ENCODE measurements around the gene MAP7. TPM values are rescaled to one million over a fixed set of nuclear protein-coding genes. Genes with fewer than 3 reads are reported as not detected.

The MAP7 gene
- total RNA-seq, 4 donors from 2014 or later, result 16.5 to 47.1 (median 38.8) TPM

DNA sequence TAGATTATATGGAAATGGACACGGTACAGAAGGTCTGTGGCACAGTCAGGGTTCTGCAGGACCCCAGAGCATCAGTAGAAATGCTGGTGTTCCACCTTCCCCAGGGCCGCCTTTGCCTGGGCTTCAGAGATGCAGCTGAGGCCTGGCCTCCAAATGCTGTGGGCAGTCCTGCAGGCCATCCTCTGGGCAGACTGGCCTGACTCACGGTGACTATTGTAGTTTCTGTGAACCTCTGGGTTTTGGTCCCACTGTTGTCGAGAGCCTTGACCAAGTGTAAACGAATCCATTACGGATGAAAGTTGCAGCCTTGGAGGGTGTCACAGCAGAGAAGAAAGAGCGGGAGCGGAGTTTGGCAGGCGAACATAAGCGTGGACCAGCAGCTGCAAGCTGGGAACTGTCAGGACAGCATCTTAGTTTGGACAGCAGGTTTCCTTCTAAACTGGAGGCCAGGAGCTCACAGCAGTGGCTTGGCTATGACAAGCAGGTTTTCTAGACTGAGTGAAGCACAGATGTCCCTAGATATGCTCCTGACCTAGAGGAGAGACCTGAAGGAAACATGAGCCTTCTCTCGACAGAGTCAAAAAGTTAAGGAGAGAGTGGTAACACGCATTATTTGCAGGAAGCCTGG, 214.4 kb downstream of the MAP7 start:
- DNase-seq, result no peak
- TF ChIP-seq, protein P1, sequence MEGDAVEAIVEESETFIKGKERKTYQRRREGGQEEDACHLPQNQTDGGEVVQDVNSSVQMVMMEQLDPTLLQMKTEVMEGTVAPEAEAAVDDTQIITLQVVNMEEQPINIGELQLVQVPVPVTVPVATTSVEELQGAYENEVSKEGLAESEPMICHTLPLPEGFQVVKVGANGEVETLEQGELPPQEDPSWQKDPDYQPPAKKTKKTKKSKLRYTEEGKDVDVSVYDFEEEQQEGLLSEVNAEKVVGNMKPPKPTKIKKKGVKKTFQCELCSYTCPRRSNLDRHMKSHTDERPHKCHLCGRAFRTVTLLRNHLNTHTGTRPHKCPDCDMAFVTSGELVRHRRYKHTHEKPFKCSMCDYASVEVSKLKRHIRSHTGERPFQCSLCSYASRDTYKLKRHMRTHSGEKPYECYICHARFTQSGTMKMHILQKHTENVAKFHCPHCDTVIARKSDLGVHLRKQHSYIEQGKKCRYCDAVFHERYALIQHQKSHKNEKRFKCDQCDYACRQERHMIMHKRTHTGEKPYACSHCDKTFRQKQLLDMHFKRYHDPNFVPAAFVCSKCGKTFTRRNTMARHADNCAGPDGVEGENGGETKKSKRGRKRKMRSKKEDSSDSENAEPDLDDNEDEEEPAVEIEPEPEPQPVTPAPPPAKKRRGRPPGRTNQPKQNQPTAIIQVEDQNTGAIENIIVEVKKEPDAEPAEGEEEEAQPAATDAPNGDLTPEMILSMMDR (IDR thresholded peaks at IDR 0.05), result no peak
- TF ChIP-seq POLR2A (IDR thresholded peaks at IDR 0.05), result no peak
- Histone ChIP-seq H3K4me3 (no peak overlapping the region), H3K36me3 (no peaks in the 10 kb centered on the region), H3K27ac (no peak overlapping the region), H3K27me3 (no peaks in the 10 kb centered on the region), H3K4me1 (no peaks in the 10 kb centered on the region), H3K9me3 (no peaks in the 10 kb centered on the region)

DNA sequence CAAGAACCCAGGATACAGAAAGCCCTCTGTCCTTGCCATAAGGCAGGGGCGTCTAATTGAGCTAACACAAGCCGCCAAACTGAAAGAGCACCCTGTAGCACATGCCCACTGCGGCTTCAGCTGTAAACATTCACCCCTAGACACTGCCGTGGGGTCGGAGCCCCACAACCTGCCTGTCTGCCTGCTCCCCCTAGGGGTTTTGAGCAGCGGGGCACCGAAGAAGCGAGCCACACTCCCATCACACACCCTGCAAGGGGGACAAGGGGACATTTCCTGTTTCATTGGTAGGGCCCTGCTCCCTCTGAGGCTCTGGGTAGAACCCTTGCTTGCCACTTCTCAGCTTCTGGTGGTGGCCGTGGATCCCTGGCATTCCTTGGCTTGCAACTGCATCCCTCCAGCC, 215.4 kb downstream of the MAP7 start:
- H3K4me1 ChIP-seq, result no peaks in the 10 kb centered on the region
- no peak overlapping the region for H3K4me3 ChIP-seq
- no peak overlapping the region for H3K27ac ChIP-seq
- no peaks in the 10 kb centered on the region for H3K36me3 ChIP-seq
- no peaks in the 10 kb centered on the region for H3K9me3 ChIP-seq
- TF ChIP-seq POLR2A (IDR thresholded peaks at IDR 0.05), result no peak
- TF ChIP-seq, protein P1 (IDR thresholded peaks at IDR 0.05), result no peak
- H3K27me3 ChIP-seq, result no peaks in the 10 kb centered on the region
- DNase-seq, result no peak

DNA sequence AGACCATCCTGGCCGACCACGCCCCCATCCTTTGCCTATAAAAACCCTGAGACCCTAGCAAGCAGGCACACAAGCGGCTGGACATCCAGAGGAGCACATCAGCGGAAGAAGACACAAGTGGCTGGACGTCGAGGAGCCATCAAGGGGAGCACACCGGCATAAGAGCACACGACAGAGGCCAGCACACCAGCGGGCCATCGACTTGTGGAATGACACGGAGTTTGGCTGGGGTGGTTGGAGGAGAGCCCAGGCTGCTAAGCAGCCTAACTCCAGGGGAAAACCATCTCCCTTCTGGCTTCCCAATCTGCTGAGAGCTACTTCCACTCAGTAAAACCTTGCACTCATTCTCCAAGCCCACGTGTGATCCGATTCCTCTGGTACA, 215.8 kb downstream of the MAP7 start:
- H3K4me1 ChIP-seq, result no peaks in the 10 kb centered on the region
- H3K9me3 ChIP-seq, result no peaks in the 10 kb centered on the region
- no peak overlapping the region for H3K4me3 ChIP-seq
- H3K27me3 ChIP-seq, result no peaks in the 10 kb centered on the region
- no peaks in the 10 kb centered on the region for H3K36me3 ChIP-seq
- no peak for TF ChIP-seq POLR2A (IDR thresholded peaks at IDR 0.05)
- TF ChIP-seq, protein P1 (IDR thresholded peaks at IDR 0.05), result no peak
- no peak for DNase-seq
- H3K27ac ChIP-seq, result no peak overlapping the region

DNA sequence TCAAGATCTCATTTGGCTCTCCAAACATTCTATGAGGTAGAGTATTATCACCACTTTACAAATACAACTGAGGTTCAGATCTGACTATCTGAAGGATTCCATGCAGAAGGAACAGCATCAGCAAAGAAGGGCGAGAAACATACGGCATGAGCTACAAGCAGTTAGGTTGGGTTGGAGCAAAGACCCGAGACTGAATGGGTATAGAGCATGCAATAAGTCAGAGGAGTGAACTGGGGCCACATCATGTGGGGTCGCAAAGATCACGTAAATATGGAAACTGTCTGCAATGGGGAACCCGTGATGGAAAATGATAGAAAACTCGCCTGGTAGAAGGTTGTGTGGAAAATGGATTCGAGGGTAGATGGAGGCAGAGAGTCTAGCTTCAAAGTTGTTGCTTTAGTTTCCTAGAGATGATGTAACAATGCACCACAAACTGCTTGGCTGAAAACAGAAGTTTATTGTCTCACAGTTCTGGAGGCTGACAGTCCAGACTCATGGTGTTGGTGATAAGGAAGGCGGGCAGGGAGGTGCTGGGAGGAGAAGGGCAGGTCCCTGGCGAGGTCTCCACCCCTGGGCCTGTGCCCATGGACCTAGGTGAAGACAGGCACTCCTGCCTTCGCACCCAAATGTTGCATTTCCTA, 216.3 kb downstream of the MAP7 start:
- no peaks in the 10 kb centered on the region for H3K4me1 ChIP-seq
- no peaks in the 10 kb centered on the region for H3K36me3 ChIP-seq
- no peaks in the 10 kb centered on the region for H3K27me3 ChIP-seq
- H3K27ac ChIP-seq, result no peak overlapping the region
- H3K9me3 ChIP-seq, result no peaks in the 10 kb centered on the region
- H3K4me3 ChIP-seq, result no peak overlapping the region
- no peak for DNase-seq
- no peak for TF ChIP-seq POLR2A (IDR thresholded peaks at IDR 0.05)
- TF ChIP-seq, protein P1 (IDR thresholded peaks at IDR 0.05), result no peak

DNA sequence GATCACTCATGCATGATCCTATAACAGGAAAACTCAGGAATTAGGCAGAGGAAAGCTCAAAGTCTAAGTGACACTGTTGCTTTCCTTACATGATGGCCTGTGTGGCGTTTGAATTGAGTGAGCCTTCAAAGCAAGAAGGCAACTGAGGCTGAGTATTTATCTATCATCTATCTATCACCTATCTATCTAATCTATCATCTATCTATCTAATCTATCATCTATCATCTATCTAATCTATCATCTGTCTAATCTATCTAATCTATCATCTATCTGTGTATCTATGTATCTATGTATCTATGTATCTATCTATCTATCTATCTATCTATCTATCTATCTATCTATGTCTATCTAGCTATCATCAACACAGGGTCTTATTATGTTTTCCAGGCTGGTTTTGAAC, 218.8 kb downstream of the MAP7 start:
- DNase-seq, result no peak
- TF ChIP-seq, protein P1 (IDR thresholded peaks at IDR 0.05), result no peak
- TF ChIP-seq POLR2A (IDR thresholded peaks at IDR 0.05), result no peak
- Histone ChIP-seq H3K27ac (no peak overlapping the region), H3K27me3 (no peaks in the 10 kb centered on the region), H3K4me3 (no peak overlapping the region), H3K4me1 (no peaks in the 10 kb centered on the region), H3K9me3 (no peaks in the 10 kb centered on the region), H3K36me3 (no peaks in the 10 kb centered on the region)

All from Peyer's patch (tissue), 4 donors.